K562 (cell line): ENCODE results near the gene DEGS1. TPM values are rescaled to one million over a fixed set of nuclear protein-coding genes. Genes with fewer than 3 reads are reported as not detected.

Source experiments
- ATAC-seq: fragments of 200-7000 bp; cut with Tn5 transposase; 3 replicates; pipeline ENCODE4 v1.9.1; 2020; ENCODE audit warnings: moderate library complexity
- BruUV-seq: library from RNA; stranded (reverse); fragments of 400-500 nt; replicated peaks from 2 replicates; lab custom pipeline; 2021; lab: Mats Ljungman, UMichigan
- CTCF ChIA-PET: fragments of 300-600 bp; formaldehyde crosslinking; extraction: SDS; loops from one replicate; lab custom pipeline; 2021; ENCODE audit warnings: low intra/inter-chr PET ratio; lab: Yijun Ruan, JAX
- POLR2A ChIA-PET: fragments of 300-600, 350-650 bp; sonication (Branson Sonifier 250); formaldehyde crosslinking; extraction: SDS; loops from one replicate; lab custom pipeline; 2021; ENCODE audit warnings: antibody characterized with exemption, inconsistent platforms; lab: Yijun Ruan, JAX
- DNase-seq, 4 experiments: peaks; one replicate each; pipeline versions ENCODE4 v3.0.0 to v3.0.0-alpha.2; 2011 to 2018; ENCODE audit warnings: low spot score in 3 of 4, mixed read lengths in 3 of 4; ENCODE audit errors: extremely low read depth in 1 of 4
- FAIRE-seq: peaks from 2 replicates; lab custom pipeline; 2011; peaks lifted over from hg19 to GRCh38; lab: Jason Lieb, UNC
- H2AFZ ChIP-seq: 2 replicates; pipeline ENCODE4 v1.6.0; 2011; ENCODE audit warnings: low read depth, low read length, control low read depth, inconsistent platforms
- H3K27ac ChIP-seq: fragments of 200-600 bp; 3 replicates; pipeline ENCODE4 v1.8.0; 2011; ENCODE audit warnings: low read depth, mild to moderate bottlenecking, control low read depth, inconsistent platforms, low read length, moderate library complexity, mixed read lengths; ENCODE audit errors: extremely low read depth
- H3K27me3 ChIP-seq, 2 experiments: fragments of 300-600 bp in 1 of 2; 2 replicates in 1 of 2; 3 replicates in 1 of 2; pipeline versions ENCODE4 v1.6.0 to v1.8.0; 2011; ENCODE audit warnings: inconsistent platforms in 2 of 2, low read length in 2 of 2, mild to moderate bottlenecking in 1 of 2, mixed read lengths in 1 of 2, moderate library complexity in 1 of 2; ENCODE audit not compliant: control insufficient read depth in 2 of 2, insufficient read depth in 2 of 2
- H3K36me3 ChIP-seq: fragments of 300-600 bp; 3 replicates; pipeline ENCODE4 v1.8.0; 2011; ENCODE audit warnings: mild to moderate bottlenecking, low read length, inconsistent platforms; ENCODE audit not compliant: control insufficient read depth, insufficient read depth
- H3K4me1 ChIP-seq, 2 experiments: fragments of 200-600 bp in 1 of 2; replicated peaks in 1 of 2; 2 replicates in 1 of 2; 3 replicates in 1 of 2; pipeline versions ENCODE4 v1.5.1 to v1.8.0; 2011; ENCODE audit warnings: inconsistent platforms in 2 of 2, low read length in 2 of 2, mild to moderate bottlenecking in 1 of 2, mixed read lengths in 1 of 2, moderate library complexity in 1 of 2; ENCODE audit not compliant: control insufficient read depth in 2 of 2, insufficient read depth in 2 of 2
- H3K4me2 ChIP-seq: 2 replicates; pipeline ENCODE4 v1.6.1; 2011; ENCODE audit warnings: low read length, control low read depth, inconsistent platforms, mixed read lengths; ENCODE audit not compliant: insufficient read depth
- H3K4me3 ChIP-seq: fragments of 200-600 bp; sonication (generic), shearing (Covaris generic); 2 replicates; pipeline ENCODE4 v1.5.1; 2016; ENCODE audit warnings: control low read depth, inconsistent platforms
- H3K79me2 ChIP-seq: fragments of 200-600 bp; 3 replicates; pipeline ENCODE4 v1.8.0; 2011; ENCODE audit warnings: low read length, inconsistent platforms; ENCODE audit not compliant: control insufficient read depth, insufficient read depth
- H3K9ac ChIP-seq, 2 experiments: 2 replicates each; pipeline versions ENCODE4 v1.6.0 to v1.6.1; 2011; ENCODE audit warnings: low read depth in 2 of 2, low read length in 2 of 2, control low read depth in 1 of 2, inconsistent platforms in 1 of 2, mild to moderate bottlenecking in 1 of 2, mixed read lengths in 1 of 2; ENCODE audit not compliant: insufficient read depth in 1 of 2
- H3K9me1 ChIP-seq: one replicate; pipeline ENCODE4 v1.6.0; 2011; ENCODE audit warnings: inconsistent platforms, mild to moderate bottlenecking, low read length, moderate library complexity; ENCODE audit not compliant: control insufficient read depth, insufficient read depth
- H3K9me3 ChIP-seq: replicated peaks from 2 replicates; pipeline ENCODE4 v1.5.1; 2011; ENCODE audit warnings: low read depth, low read length, inconsistent platforms; ENCODE audit not compliant: control insufficient read depth, insufficient read depth
- H4K20me1 ChIP-seq: replicated peaks from 2 replicates; pipeline ENCODE4 v1.6.1; 2011; ENCODE audit warnings: low read length, inconsistent platforms, mixed read lengths; ENCODE audit not compliant: control insufficient read depth, insufficient read depth
- CBX3 ChIP-seq, 2 experiments: IDR thresholded peaks; 1 replicate in 1 of 2; 2 replicates in 1 of 2; pipeline ENCODE4 v1.6.1; 2012; ENCODE audit warnings: inconsistent platforms in 2 of 2, low read length in 2 of 2, borderline replicate concordance in 1 of 2, control low read depth in 1 of 2
- MCM3 ChIP-seq: fragments of 450-650 bp; IDR thresholded peaks from 2 replicates; pipeline ENCODE4 v1.6.1; 2016
- NCOA2 ChIP-seq, 2 experiments: fragments of 450-650 bp; IDR thresholded peaks; 2 replicates each; pipeline ENCODE4 v1.6.1; 2018; ENCODE audit warnings: mild to moderate bottlenecking in 2 of 2, moderate library complexity in 1 of 2; ENCODE audit not compliant: partially characterized antibody in 2 of 2
- PYGO2 ChIP-seq: fragments of 450-650 bp; IDR thresholded peaks from 2 replicates; pipeline ENCODE4 v1.6.1; 2016; ENCODE audit warnings: mild to moderate bottlenecking, missing genetic modification characterization, moderate library complexity, missing compliant biosample characterization
- RBM22 ChIP-seq: fragments of 200-400 bp; formaldehyde crosslinking; IDR thresholded peaks from 2 replicates; pipeline ENCODE4 v1.6.1; 2018; ENCODE audit warnings: low read length, low read depth; ENCODE audit not compliant: poor library complexity, severe bottlenecking
- TAF1 ChIP-seq: IDR thresholded peaks from 2 replicates; pipeline ENCODE4 v1.6.1; 2011; ENCODE audit warnings: mild to moderate bottlenecking, low read length, moderate library complexity; ENCODE audit not compliant: insufficient read depth, control insufficient read depth, severe bottlenecking; ENCODE audit errors: extremely low read depth
- WGBS: fragments of 100-300 bp; shearing (Covaris generic); methylation state at CpG from one replicate; pipeline ENCODE4 v1.1.6; 2016; ENCODE audit warnings: low coverage, mixed read lengths; ENCODE audit not compliant: insufficient coverage; ENCODE audit errors: missing lambda C conversion rate; 5-methylcytosine and 5-hydroxymethylcytosine counted together
- in situ Hi-C: fragments of 300-500 bp; cut with MboI; formaldehyde crosslinking; loops from 4 replicates; pipeline ENCODE4 v1.15.0; 2018; ENCODE audit warnings: inconsistent platforms, mixed read lengths
- intact Hi-C: fragments of 100-400 bp; cut with micrococcal nuclease; formaldehyde crosslinking; loops from 2 replicates; pipeline ENCODE4 v1.14.2; 2022
- polyA plus RNA-seq, 8 experiments: library from polyadenylated mRNA; depleted of rRNA in 4 of 8; stranded (reverse) in 5 of 8; unstranded in 3 of 8; fragments of >200 nt; fragmentation: Nextera tagmentation in 2 of 8; fragmentation: Illumina TruSeq in 1 of 8; extraction: Ambion mirVana in 2 of 8; extraction: Trizol in 1 of 8; gene quantifications; 2 replicates each; pipeline versions ENCODE4 v1.2.1 to v1.2.3, GENCODE V29; 2011 to 2014; ENCODE audit warnings: inconsistent platforms in 1 of 8, missing spikeins in 1 of 8
- total RNA-seq, 7 experiments: library from RNA; depleted of rRNA in 6 of 7; stranded (reverse); fragments of >200 nt in 6 of 7; fragmentation: Illumina TruSeq in 2 of 7; extraction: Trizol in 2 of 7; gene quantifications; 2 replicates each; pipeline versions ENCODE4 v1.2.1 to v1.2.3, GENCODE V29; 2011 to 2021; ENCODE audit warnings: low replicate concordance in 1 of 7
- TF ChIP-seq, protein P1 (sequence below): IDR thresholded peaks from 2 replicates; pipeline ENCODE4 v1.6.1; 2014; ENCODE audit warnings: antibody characterized with exemption
- TF ChIP-seq, protein P2 (sequence below): fragments of 150-350 bp; IDR thresholded peaks from 2 replicates; pipeline ENCODE4 v1.6.1; 2014; ENCODE audit warnings: low read depth, mild to moderate bottlenecking, low read length, borderline replicate concordance

Gene DEGS1
- total and polyA plus RNA-seq, 9 of the 15 experiments (the other 6 are each of a cell fraction or from before 2014, with no cell fraction given), result 12.3 to 95.0 (median 38.8) TPM

DNA sequence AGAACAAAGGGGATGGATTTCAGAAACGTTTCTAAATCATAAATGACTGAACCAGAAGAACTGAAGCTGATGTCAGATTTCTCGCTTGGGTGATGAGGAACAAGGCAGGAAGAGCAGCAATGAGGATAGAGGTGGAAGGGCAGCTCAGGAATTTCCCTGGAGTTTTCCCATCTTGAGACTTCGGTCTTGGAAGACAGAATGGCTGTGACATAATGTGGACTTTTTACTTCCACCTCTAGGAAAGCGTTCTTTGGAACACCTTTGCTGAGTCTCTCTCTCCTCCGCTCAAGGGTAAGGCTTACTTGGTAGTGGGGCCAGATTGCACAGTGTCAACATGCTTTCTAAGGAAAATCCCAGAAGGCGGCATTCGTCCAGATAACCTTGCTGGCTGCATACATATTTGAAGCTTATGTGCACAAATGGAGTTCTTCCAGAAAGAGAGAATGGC lies 36.6 kb downstream of the DEGS1 start:
- Histone ChIP-seq H3K79me2 (no peaks in the 10 kb centered on the region), H3K27ac (no peak overlapping the region), H3K9me1 (no peaks in the 10 kb centered on the region), H3K4me3 (no peak overlapping the region), H4K20me1 (no peaks in the 10 kb centered on the region), H3K9ac (no peak overlapping the region), H2AFZ (no peak overlapping the region), H3K4me2 (no peak overlapping the region), H3K27me3 (no peaks in the 10 kb centered on the region; a peak in 1 of 5 replicates), H3K9me3 (no peaks in the 10 kb centered on the region), H3K4me1 (peaks cover 0 to 6% of the 10 kb centered on the region in 2 experiments; a peak in 2 of 5 replicates), H3K36me3 (no peaks in the 10 kb centered on the region)
- ChIA-PET POLR2A (interaction anchor here (1.2 kb wide), 1 partner anchor 18 kb away, joined by 4 read pairs; no protein-coding TSS in a partner anchor), CTCF (no interaction called here)
- DNase-seq (no peak), FAIRE-seq (no peak), ATAC-seq (peak; percentile 18; the same call in 1 of the 3 replicates)
- no TSS peak for BruUV-seq
- WGBS, result 16% methylated on average over 7 of the region's 7 CpGs
- intact Hi-C loops, result loop anchor here (10.0 kb wide), 1 partner anchor 525 kb away; no protein-coding TSS in a partner anchor
- in situ Hi-C loops, result no loop called here
- no peak for TF ChIP-seq NCOA2 (IDR thresholded peaks at IDR 0.05; ENCODE audit: partially characterized antibody in 2 of 2)
- TF ChIP-seq CBX3 (IDR thresholded peaks at IDR 0.05; ENCODE audit: borderline replicate concordance in 1 of 2, low read length in 2 of 2), result no peak
- TF ChIP-seq, protein P1, sequence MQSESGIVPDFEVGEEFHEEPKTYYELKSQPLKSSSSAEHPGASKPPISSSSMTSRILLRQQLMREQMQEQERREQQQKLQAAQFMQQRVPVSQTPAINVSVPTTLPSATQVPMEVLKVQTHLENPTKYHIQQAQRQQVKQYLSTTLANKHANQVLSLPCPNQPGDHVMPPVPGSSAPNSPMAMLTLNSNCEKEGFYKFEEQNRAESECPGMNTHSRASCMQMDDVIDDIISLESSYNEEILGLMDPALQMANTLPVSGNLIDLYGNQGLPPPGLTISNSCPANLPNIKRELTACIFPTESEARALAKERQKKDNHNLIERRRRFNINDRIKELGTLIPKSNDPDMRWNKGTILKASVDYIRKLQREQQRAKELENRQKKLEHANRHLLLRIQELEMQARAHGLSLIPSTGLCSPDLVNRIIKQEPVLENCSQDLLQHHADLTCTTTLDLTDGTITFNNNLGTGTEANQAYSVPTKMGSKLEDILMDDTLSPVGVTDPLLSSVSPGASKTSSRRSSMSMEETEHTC, result no peak
- TF ChIP-seq MCM3, result 0 out of 2 replicates have a peak, but pooled peaks have one; percentile 7
- TF ChIP-seq, protein P2, sequence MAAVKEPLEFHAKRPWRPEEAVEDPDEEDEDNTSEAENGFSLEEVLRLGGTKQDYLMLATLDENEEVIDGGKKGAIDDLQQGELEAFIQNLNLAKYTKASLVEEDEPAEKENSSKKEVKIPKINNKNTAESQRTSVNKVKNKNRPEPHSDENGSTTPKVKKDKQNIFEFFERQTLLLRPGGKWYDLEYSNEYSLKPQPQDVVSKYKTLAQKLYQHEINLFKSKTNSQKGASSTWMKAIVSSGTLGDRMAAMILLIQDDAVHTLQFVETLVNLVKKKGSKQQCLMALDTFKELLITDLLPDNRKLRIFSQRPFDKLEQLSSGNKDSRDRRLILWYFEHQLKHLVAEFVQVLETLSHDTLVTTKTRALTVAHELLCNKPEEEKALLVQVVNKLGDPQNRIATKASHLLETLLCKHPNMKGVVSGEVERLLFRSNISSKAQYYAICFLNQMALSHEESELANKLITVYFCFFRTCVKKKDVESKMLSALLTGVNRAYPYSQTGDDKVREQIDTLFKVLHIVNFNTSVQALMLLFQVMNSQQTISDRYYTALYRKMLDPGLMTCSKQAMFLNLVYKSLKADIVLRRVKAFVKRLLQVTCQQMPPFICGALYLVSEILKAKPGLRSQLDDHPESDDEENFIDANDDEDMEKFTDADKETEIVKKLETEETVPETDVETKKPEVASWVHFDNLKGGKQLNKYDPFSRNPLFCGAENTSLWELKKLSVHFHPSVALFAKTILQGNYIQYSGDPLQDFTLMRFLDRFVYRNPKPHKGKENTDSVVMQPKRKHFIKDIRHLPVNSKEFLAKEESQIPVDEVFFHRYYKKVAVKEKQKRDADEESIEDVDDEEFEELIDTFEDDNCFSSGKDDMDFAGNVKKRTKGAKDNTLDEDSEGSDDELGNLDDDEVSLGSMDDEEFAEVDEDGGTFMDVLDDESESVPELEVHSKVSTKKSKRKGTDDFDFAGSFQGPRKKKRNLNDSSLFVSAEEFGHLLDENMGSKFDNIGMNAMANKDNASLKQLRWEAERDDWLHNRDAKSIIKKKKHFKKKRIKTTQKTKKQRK, result no peak
- no peak for TF ChIP-seq TAF1
- TF ChIP-seq RBM22, result no peak
- TF ChIP-seq PYGO2 (tag), result no peak
